HFFc6 (cell line): ENCODE measurements around the gene CNIH3. TPM values are rescaled to one million over a fixed set of nuclear protein-coding genes. Genes with fewer than 3 reads are reported as not detected.

ENCODE experiments used
- DNase-seq: peaks from one replicate; pipeline ENCODE4 v3.0.0-alpha.2; 2018
- H3K27ac Mint-ChIP-seq: 2 replicates; pipeline ENCODE4 v1.8.0; 2020; ENCODE audit warnings: mild to moderate bottlenecking, mixed read lengths
- H3K27me3 Mint-ChIP-seq: 2 replicates; pipeline ENCODE4 v1.8.0; 2021; ENCODE audit warnings: mild to moderate bottlenecking, moderate library complexity, mixed read lengths; ENCODE audit not compliant: insufficient read depth
- H3K36me3 Mint-ChIP-seq: 2 replicates; pipeline ENCODE4 v1.8.0; 2021; ENCODE audit warnings: low read depth, mixed read lengths
- H3K4me1 Mint-ChIP-seq: 2 replicates; pipeline ENCODE4 v1.8.0; 2020; ENCODE audit warnings: low read depth, mixed read lengths
- H3K4me3 Mint-ChIP-seq: 2 replicates; pipeline ENCODE4 v1.8.0; 2020; ENCODE audit warnings: mild to moderate bottlenecking, moderate library complexity, mixed read lengths
- H3K9me3 Mint-ChIP-seq: 2 replicates; pipeline ENCODE4 v1.8.0; 2020; ENCODE audit warnings: mild to moderate bottlenecking, mixed read lengths
- CTCF ChIP-seq: fragments of 200-600 bp; sonication (generic); IDR thresholded peaks from 2 replicates; pipeline ENCODE4 v1.5.0; 2021; ENCODE audit warnings: antibody characterized with exemption, mild to moderate bottlenecking
- total RNA-seq, 6 experiments: library from RNA; stranded (reverse); fragmentation: NEBNext Ultra II Directional; extraction: Animal tissue kit (Norgen Biotek cat#: 25700); gene quantifications; 2 replicates in 1 of 6; 3 replicates in 5 of 6; pipeline ENCODE4 v1.2.3, GENCODE V29; 2021

CNIH3 gene
- total RNA-seq, 6 experiments from 2014 or later: 18.6 to 32.3 (median 30.5) TPM

- H3K4me1 Mint-ChIP-seq: peaks cover 19% of the 10 kb centered on the region
- DNase-seq: no peak
- peaks cover 5% of the 10 kb centered on the region; the same call in 1 of the 2 replicates for H3K27me3 Mint-ChIP-seq
Observed at GRCh38 chr1:224773646-224774045, 157.5 kb downstream of the CNIH3 start.

GRCh38 chr1:224774378-224774777 lies 158.3 kb downstream of the CNIH3 start:
- H3K36me3 Mint-ChIP-seq: no peaks in the 10 kb centered on the region
- no peak overlapping the region for H3K27ac Mint-ChIP-seq
- H3K27me3 Mint-ChIP-seq: peaks cover 6% of the 10 kb centered on the region; the same call in 1 of the 2 replicates
- TF ChIP-seq CTCF: peak; percentile 48
- H3K4me3 Mint-ChIP-seq: no peak overlapping the region
- H3K4me1 Mint-ChIP-seq: peaks cover 19% of the 10 kb centered on the region
- no peak for DNase-seq
- no peaks in the 10 kb centered on the region for H3K9me3 Mint-ChIP-seq

More at GRCh38 chr1:224773646-224774045, 157.5 kb downstream of the CNIH3 start:
- Mint-ChIP-seq H3K9me3 (no peaks in the 10 kb centered on the region), H3K4me3 (no peak overlapping the region), H3K36me3 (no peaks in the 10 kb centered on the region), H3K27ac (no peak overlapping the region)
- no peak for TF ChIP-seq CTCF

GRCh38 chr1:224777180-224777579 lies 161.1 kb downstream of the CNIH3 start:
- Mint-ChIP-seq H3K4me3 (no peak overlapping the region), H3K4me1 (no peaks in the 10 kb centered on the region), H3K27ac (no peak overlapping the region), H3K36me3 (no peaks in the 10 kb centered on the region), H3K27me3 (peaks cover 7% of the 10 kb centered on the region), H3K9me3 (no peaks in the 10 kb centered on the region)
- no peak for DNase-seq
- TF ChIP-seq CTCF: no peak

- Mint-ChIP-seq H3K9me3 (no peaks in the 10 kb centered on the region), H3K4me3 (no peak overlapping the region), H3K4me1 (peaks cover 9% of the 10 kb centered on the region), H3K27ac (no peak overlapping the region), H3K27me3 (peaks cover 4% of the 10 kb centered on the region), H3K36me3 (no peaks in the 10 kb centered on the region)
- DNase-seq: no peak
- TF ChIP-seq CTCF: no peak
Observed at GRCh38 chr1:224779536-224779935, 163.4 kb downstream of the CNIH3 start.

GRCh38 chr1:224780736-224781135 lies 164.6 kb downstream of the CNIH3 start:
- H3K27ac Mint-ChIP-seq: no peak overlapping the region

More at GRCh38 chr1:224780736-224781135, 164.6 kb downstream of the CNIH3 start:
- H3K27me3 Mint-ChIP-seq: peaks cover 4% of the 10 kb centered on the region
- no peaks in the 10 kb centered on the region for H3K36me3 Mint-ChIP-seq
- H3K4me1 Mint-ChIP-seq: peaks cover 21% of the 10 kb centered on the region
- H3K9me3 Mint-ChIP-seq: no peaks in the 10 kb centered on the region
- H3K4me3 Mint-ChIP-seq: no peak overlapping the region
- no peak for TF ChIP-seq CTCF
- no peak for DNase-seq
